ENCODE results near the gene GPR152.
"Not testable (repeated sequence)": the region's sequence is repeated elsewhere in the genome, so short reads cannot be mapped to it uniquely, and the experiment has no call there.

GPR152 gene

DNA sequence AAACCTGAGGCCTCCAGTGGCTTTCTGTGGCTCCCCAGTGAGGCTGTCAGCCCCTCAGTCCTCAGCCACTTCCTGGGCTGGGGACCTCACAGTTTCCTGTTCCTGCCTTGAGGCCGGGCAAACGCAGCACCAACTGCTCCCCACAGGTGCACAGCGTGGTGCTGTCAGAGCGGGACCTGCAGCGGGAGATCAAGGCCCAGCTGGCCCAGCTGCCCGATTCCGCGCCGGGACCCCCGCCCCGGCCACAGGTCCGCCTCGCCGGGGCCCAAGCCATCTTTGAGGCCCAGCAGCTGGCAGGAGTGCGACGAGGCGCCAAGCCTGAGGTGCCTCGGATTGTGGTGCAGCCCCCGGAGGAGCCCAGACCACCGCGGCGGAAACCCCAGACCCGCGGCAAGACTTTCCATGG lies 43.3 kb downstream of the GPR152 start:
- no peak for DNase-seq (ENCODE audit: low read depth in 2 of 2)

DNA sequence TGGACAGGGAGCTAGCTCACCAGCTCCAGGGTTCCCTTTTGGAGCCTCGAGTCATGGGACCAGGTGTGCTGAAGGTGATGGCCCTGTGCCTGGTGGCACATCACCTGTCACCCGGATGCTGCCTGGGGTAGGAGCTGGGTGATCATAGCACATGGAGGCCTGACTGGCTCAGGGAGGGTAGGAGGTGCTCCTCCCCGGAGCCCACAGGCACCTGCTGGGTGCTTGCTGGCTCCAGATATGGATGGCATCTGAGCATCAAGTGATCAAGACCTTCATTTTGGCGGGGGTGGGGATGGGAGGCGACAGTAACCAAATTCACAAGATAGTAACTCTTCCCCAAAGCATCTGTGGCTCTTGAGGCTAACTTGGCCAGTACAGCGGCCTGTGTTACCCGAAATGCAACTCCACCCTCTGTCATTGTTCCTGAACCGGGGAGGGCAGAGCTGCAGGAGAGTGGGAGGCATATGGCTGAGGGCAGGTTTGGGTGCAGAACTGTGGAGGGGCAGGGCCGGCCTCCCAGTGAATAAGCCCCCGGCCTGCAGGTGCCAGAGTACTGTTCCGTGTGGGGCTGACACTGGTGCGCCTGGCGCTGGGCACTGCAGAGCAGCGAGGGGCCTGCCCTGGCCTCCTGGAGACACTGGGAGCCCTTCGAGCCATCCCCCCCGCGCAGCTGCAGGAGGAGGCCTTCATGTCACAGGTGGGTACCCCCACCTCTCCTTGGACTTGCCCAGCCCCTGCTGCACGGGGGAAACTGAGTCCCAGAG lies 43.9 kb downstream of the GPR152 start:
- no peak for DNase-seq (ENCODE audit: low read depth in 2 of 2)

DNA sequence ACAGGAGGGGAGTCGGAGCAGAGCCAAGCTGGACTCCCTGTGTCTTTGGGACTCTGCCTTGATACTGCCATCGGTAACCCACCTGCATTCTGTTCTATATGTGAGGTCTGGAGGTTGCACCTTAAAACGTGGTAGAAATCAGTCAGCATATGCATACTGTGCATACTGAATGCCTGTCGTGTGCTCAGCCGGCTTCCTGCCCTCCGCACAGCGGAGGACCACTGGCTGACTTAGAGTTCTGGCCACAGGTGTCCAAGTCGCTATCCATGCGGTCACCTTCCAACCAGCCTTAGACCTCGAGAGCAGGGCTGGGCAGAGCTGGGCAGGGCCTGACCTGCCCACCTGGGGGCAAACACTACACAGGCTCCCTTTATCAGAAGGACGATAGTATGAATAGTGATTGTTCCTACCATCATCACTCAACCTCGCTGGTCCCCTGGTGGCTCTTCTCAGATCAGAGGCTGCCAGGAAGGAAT lies 44.8 kb downstream of the GPR152 start:
- DNase-seq (ENCODE audit: low read depth in 2 of 2) = no peak

DNA sequence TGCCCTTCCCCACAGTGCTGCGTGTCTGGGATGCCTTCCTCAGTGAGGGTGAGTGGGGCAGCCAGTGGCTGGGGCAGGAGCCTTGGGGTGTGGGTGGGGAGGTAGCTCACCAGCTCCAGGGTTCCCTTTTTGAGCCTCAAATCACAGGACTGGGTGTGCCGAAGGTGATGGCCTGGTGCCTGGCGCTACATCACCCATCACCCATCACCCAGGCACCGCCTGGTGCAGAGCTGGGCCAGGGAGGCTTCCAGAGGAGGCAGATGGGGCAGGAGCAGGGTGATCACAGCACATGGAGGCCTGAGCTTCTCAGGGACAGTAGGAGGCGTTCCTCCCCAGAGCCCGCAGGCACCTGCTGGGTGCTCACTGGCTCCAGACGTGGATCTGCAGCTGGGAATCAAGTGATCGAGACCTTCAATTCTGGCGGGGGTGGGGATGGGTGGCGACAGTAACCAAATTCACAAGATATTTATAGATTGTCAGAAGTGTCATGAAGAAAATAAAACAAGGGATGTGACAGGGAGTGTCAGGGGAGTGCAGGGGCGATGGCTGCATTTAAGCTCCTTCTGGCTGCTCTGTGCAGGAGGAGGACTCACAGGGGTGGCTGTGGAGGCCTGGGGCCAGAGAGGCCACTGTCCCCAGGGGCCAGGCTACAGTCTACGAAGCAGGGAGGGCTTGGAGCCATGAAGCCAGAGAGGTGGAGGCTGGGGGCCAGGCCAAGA lies 45.4 kb downstream of the GPR152 start:
- DNase-seq (ENCODE audit: low read depth in 2 of 2) = no peak

DNA sequence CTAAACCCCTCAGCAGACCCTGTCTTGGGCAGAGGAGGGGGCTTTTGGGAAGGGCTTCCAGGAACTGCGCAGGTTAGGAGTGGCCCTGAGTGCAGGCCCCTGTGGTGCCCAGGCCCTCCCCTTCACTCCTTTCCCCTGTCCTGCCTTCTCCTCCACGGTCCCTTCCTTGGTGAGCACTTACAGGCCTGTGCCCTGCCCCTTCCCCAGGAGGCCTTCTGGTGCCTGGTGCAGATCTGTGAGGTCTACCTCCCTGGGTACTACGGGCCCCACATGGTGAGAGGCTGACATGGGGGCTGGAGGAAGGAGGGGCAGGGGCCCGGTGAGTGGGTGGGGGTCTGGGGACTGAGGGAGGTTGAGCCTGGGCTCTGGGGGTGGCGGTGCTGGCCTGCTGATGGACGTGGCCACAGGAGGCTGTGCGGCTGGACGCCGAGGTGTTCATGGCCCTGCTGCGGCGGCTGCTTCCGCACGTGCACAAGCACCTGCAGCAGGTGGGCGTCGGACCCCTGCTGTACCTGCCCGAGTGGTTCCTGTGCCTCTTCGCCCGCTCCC lies 46.0 kb downstream of the GPR152 start:
- DNase-seq (ENCODE audit: low read depth in 2 of 2) = no peak

DNA sequence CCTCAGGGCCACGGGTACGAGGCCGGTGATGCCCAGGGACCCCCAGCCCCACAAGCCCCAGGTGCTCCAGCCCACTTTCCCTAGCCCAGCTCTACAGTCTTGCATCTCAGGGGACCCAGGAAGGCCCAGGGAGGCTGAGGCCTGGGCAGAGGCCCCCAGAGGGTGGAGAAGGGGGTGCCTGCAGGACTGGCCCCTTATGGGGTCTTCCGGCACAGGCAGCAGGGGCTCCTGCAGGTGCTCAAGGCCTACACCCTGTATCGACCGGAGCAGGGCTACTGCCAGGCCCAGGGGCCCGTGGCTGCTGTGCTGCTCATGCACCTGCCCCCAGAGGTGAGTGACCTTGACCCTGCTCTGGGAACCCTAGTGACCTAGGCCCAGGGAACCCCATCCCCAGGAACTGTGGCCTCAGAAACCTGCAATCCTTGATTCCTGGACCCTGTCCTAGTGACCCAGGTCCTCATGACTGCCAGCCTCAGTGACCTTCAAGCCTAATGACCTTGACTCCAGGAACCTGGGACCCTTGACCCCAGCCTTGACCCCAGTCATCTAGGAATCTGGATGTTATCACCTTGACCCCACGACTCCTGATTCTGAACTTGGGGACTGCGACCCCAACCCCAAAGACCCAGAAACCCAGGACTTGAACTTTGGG lies 46.7 kb downstream of the GPR152 start:
- no peak for DNase-seq (ENCODE audit: low read depth in 2 of 2)

DNA sequence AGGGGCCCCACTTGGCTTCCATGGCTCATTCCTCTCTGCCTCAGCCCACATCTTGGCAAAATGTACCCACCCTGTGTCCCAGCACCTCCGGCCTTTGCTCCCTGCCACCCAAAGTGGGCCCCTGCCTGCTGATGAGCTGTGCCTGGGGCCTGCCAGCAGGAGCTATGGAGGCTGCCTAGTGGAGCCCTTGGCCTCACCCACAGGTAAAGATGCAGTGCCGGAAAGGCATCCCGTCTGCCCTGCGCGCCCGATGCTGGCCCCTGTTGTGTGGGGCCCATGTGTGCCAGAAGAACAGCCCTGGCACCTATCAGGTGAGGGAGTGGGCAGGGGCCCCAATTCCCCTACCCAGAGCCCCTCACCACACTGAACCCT lies 47.3 kb downstream of the GPR152 start:
- no peak for DNase-seq (ENCODE audit: low read depth in 2 of 2)

DNA sequence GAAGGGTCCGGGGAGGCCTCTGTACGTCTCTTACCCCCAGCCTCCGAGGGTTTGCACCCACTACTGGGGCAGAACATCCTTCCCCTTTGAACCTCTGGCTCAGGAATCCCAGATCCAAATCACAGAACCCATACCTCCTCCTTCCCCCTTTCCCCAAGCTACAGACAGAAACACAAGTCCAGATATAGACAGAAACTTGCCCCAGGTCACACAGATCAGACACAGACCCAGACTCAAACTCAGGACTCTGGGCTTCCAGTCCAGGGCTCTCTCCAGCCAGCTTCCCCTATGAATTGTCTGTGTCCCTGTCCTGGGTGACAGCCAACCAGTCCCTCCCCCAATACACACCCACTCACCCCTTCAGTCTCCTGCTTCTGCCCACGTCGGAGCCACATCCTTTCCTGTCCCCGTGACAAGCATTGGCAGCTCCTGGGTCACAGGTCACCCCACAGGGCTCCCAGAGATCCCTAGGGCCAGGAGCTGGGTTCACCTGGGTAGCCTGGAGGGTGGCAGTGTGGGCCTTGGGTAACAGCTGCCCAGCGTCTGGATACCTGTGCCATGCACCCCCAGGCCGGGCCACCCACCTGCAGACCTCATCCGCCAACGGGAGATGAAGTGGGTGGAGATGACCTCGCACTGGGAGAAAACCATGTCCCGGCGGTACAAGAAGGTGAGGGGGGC lies 47.9 kb downstream of the GPR152 start:
- DNase-seq (ENCODE audit: low read depth in 2 of 2) = peak in 1 of 2 donors; percentile 44

DNA sequence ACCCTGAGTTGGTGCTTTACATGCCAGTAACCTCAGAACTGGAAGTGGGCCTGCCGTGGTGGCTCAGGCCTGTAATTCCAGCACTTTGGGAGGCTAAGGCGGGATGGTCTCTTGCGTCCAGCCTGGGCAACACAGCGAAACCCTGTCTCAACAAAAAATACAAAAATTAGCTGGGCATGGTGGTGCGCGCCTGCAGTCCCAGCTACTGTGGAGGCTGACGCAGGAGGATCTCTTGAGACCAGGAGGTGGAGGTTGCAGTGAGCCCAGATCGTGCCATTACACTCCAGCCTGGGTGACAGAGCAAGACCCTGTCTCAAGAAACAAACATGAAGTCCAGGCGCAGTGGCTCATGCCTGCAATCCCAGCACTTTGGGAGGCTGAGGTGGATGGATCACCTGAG lies 49.4 kb downstream of the GPR152 start:
- DNase-seq (ENCODE audit: low read depth in 2 of 2) = not testable (repeated sequence)

DNA sequence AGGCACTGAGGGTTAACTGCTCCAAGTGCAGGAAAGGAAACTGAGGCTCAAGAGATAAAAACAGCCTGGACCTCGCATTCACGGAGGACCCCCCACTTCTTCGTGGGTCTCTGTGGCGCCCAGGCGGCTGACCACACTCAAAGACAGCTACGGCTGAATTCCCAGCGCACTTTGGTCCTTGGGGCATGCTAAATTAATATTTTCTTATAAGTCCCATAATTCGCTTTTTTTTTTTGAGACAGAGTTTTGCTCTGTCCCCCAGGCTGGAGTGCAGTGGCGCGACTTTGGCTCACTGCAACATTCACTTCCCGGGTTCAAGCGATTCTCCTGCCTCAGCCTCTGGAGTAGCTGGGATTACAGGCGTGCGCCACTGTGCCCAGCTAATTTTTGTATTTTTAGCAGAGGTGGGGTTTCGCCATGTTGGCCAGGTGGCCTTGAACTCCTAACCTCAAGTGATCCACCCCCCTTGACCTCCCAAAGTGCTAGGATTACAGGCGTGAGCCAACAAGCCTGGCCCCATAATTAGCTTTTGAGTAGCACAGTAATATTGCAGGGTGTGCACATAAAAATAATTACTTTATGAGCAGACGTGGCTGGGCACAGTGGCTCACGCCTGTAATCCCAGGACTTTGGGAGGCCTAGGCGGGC lies 50.2 kb downstream of the GPR152 start:
- not testable (repeated sequence) for DNase-seq (ENCODE audit: low read depth in 2 of 2)

DNA sequence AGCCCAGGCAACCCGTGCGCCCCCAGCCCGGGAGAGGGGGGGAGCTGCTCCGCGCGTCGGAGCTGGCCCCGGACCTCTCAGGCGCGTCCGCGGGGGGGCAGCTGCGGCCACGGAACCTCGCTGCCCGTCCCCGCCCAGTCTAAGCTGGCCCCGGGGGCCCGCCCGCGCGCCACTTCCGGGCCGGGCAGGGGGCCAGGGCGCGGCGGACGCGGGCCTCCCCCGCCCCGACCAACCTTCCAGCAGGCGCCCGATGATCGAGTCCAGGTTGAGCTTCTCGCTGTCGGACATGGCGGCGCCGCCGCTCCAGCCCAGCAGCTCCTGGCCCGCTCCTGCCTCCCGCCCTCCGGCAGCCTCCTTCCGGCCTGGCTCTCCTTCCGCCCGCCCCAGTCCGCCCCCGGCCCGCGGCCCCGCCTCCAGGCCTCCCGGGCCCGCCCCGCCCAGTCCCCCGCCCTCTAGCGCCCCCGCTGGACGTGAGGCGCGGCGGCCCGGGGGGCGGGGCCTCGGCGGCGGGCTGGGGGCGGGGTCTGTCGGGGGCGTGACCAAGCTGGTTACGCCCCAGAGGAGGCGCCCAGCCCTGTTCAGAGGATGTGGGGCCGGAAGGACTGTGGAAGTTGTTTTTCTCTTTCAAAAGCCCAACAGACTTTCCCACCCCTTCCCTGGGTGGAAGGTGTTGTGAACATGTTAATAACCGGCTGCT lies 50.9 kb downstream of the GPR152 start, which contains the start of gene PPP1CA:
PPP1CA (minus strand) TSS at position 364 of the 697 bp plus-strand sequence; CDS start at position 288, 76 bp downstream.
- peak; percentile 92 to 94 for DNase-seq (ENCODE audit: low read depth in 2 of 2)
